Stomach (tissue), 9 donors: ENCODE measurements around the gene GLCE. TPM values are rescaled to one million over a fixed set of nuclear protein-coding genes. Genes with fewer than 3 reads are reported as not detected.
"Not testable (repeated sequence)": the region's sequence is repeated elsewhere in the genome, so short reads cannot be mapped to it uniquely, and the experiment has no call there.

Experiments used
- DNase-seq, 2 donors: peaks; one replicate each; pipeline versions ENCODE4 v3.0.0 to v3.0.0-alpha.2; 2013 to 2019
- H3K27ac ChIP-seq, 5 donors: fragments of 200-600 bp in 4 of 5; sonication (generic) in 4 of 5; one replicate each; pipeline ENCODE4 v1.5.1; 2013 to 2019; ENCODE audit warnings: mild to moderate bottlenecking in 1 of 5, moderate library complexity in 1 of 5
- H3K27me3 ChIP-seq, 3 donors: fragments of 200-600 bp; sonication (generic); one replicate each; pipeline ENCODE4 v1.5.1; 2017 to 2019; ENCODE audit warnings: mixed run types in 1 of 3
- H3K36me3 ChIP-seq, 4 donors: fragments of 200-600 bp; sonication (generic); 1 replicate in 3 of 4; 2 replicates in 1 of 4; pipeline ENCODE4 v1.5.1; 2016 to 2019
- H3K4me1 ChIP-seq, 4 donors: fragments of 200-600 bp; sonication (generic); one replicate each; pipeline ENCODE4 v1.5.1; 2016 to 2019
- H3K4me3 ChIP-seq, 4 donors: fragments of 200-600 bp; sonication (generic) in 3 of 4; one replicate each; pipeline ENCODE4 v1.5.1; 2016 to 2019; ENCODE audit warnings: mild to moderate bottlenecking in 1 of 4
- H3K9me3 ChIP-seq, 4 donors: fragments of 200-600 bp; sonication (generic); one replicate each; pipeline ENCODE4 v1.5.1; 2016 to 2019
- CTCF ChIP-seq, 7 experiments: fragments of 450-650 bp in 4 of 7; fragments of 200-600 bp in 3 of 7; sonication (generic) in 3 of 7; IDR thresholded peaks; one replicate each; pipeline ENCODE4 v1.5.1; 2016 to 2019; ENCODE audit warnings: antibody characterized with exemption in 7 of 7, control low read depth in 2 of 7, mild to moderate bottlenecking in 1 of 7
- EP300 ChIP-seq: sonication (generic); formaldehyde crosslinking; IDR thresholded peaks from one replicate; pipeline ENCODE4 v1.6.1; 2017; ENCODE audit warnings: antibody characterized with exemption
- POLR2A ChIP-seq, 4 donors: fragments of 450-650 bp; IDR thresholded peaks; one replicate each; pipeline ENCODE4 v1.6.1; 2016; ENCODE audit warnings: antibody characterized with exemption in 4 of 4, control low read depth in 2 of 4, mild to moderate bottlenecking in 1 of 4, moderate library complexity in 1 of 4
- POLR2AphosphoS5 ChIP-seq, 3 donors: sonication (generic); formaldehyde crosslinking; IDR thresholded peaks; one replicate each; pipeline ENCODE4 v1.6.1; 2016; ENCODE audit warnings: antibody characterized with exemption in 3 of 3
- WGBS, 5 donors: extraction: QIAGEN DNeasy Blood & Tissue Kit in 3 of 5; methylation state at CpG; one replicate each; pipeline versions ENCODE4 v1.1.5 to v1.1.7; 2013 to 2018; 5-methylcytosine and 5-hydroxymethylcytosine counted together
- intact Hi-C: fragments of 100-400 bp; cut with DNase I; formaldehyde crosslinking; loops from one replicate; pipeline ENCODE4 v1.15.1; 2023; ENCODE audit warnings: low total_unique reads
- polyA plus RNA-seq, 3 donors: library from polyadenylated mRNA; stranded (reverse); fragments of 200-250 nt; gene quantifications; one replicate each; pipeline ENCODE4 v1.2.3, GENCODE V29; 2013
- total RNA-seq, 5 donors: library from RNA; depleted of rRNA; stranded (reverse); fragments of >200 nt; gene quantifications; one replicate each; pipeline versions ENCODE4 v1.1.0 to v1.2.3, GENCODE V29; 2014 to 2016
- donor health status: healthy with polysubstance abuse.
- donor health status: Bipolar disorder and iron deficiency.
- donor health status: healthy.

Gene GLCE
- total and polyA plus RNA-seq, 8 donors, result 5.5 to 50.9 (median 22.1) TPM

- Histone ChIP-seq H3K27me3 (no peaks in the 10 kb centered on the region), H3K36me3 (no peaks in the 10 kb centered on the region), H3K9me3 (no peaks in the 10 kb centered on the region), H3K27ac (no peak overlapping the region), H3K4me3 (no peak overlapping the region), H3K4me1 (peaks cover 0 to 23% (median 14%) of the 10 kb centered on the region in 4 donors)
- DNase-seq, result no peak
- TF ChIP-seq CTCF (IDR thresholded peaks at IDR 0.05), result no peak
- intact Hi-C loops, result no loop called here
- 23 to 38% (median 27%) methylated on average over 8 of the region's 8 CpGs for WGBS, 5 donors
Measured at GRCh38 chr15:69289342-69290146, 129.1 kb downstream of the GLCE start.

- intact Hi-C loops, result no loop called here
- Histone ChIP-seq H3K9me3 (no peaks in the 10 kb centered on the region), H3K27ac (no peak overlapping the region), H3K4me3 (no peak overlapping the region), H3K4me1 (peaks cover 0 to 23% (median 17%) of the 10 kb centered on the region in 4 donors), H3K36me3 (no peaks in the 10 kb centered on the region), H3K27me3 (no peaks in the 10 kb centered on the region)
- 47 to 62% (median 56%) methylated on average over 7 of the region's 7 CpGs for WGBS, 5 donors
- TF ChIP-seq EP300 (no peak), POLR2AphosphoS5 (IDR thresholded peaks at IDR 0.05) (no peak), CTCF (IDR thresholded peaks at IDR 0.05) (no peak), POLR2A (IDR thresholded peaks at IDR 0.05) (no peak)
- no peak for DNase-seq
Measured at GRCh38 chr15:69290346-69291164, 130.1 kb downstream of the GLCE start.

GRCh38 chr15:69291651-69292050, 131.2 kb downstream of the GLCE start:
- H3K4me1 ChIP-seq, result peaks cover 0 to 23% (median 18%) of the 10 kb centered on the region in 4 donors
- H3K27ac ChIP-seq, intact Hi-C loops, H3K27me3 ChIP-seq, H3K9me3 ChIP-seq, DNase-seq, H3K36me3 ChIP-seq, H3K4me3 ChIP-seq: not testable (repeated sequence)
- WGBS, 5 donors, result 90 to 97% (median 93%) methylated on average over 9 to 10 of the region's 10 CpGs

GRCh38 chr15:69292826-69293420, 132.5 kb downstream of the GLCE start:
- Histone ChIP-seq H3K36me3 (no peaks in the 10 kb centered on the region), H3K9me3 (no peaks in the 10 kb centered on the region), H3K4me3 (no peak overlapping the region), H3K27ac (no peak overlapping the region), H3K27me3 (peaks cover 0 to 7% (median 0%) of the 10 kb centered on the region in 3 donors), H3K4me1 (peaks cover 0 to 23% (median 18%) of the 10 kb centered on the region in 4 donors)
- no peak for TF ChIP-seq EP300
- TF ChIP-seq CTCF (IDR thresholded peaks at IDR 0.05), result no peak
- no peak for TF ChIP-seq POLR2AphosphoS5 (IDR thresholded peaks at IDR 0.05)
- TF ChIP-seq POLR2A (IDR thresholded peaks at IDR 0.05), result no peak
- intact Hi-C loops, result no loop called here
- no peak for DNase-seq
- WGBS, 5 donors, result 90 to 94% (median 93%) methylated on average over 10 of the region's 10 CpGs
